ENCODE results near the gene ZNF12.

DNA sequence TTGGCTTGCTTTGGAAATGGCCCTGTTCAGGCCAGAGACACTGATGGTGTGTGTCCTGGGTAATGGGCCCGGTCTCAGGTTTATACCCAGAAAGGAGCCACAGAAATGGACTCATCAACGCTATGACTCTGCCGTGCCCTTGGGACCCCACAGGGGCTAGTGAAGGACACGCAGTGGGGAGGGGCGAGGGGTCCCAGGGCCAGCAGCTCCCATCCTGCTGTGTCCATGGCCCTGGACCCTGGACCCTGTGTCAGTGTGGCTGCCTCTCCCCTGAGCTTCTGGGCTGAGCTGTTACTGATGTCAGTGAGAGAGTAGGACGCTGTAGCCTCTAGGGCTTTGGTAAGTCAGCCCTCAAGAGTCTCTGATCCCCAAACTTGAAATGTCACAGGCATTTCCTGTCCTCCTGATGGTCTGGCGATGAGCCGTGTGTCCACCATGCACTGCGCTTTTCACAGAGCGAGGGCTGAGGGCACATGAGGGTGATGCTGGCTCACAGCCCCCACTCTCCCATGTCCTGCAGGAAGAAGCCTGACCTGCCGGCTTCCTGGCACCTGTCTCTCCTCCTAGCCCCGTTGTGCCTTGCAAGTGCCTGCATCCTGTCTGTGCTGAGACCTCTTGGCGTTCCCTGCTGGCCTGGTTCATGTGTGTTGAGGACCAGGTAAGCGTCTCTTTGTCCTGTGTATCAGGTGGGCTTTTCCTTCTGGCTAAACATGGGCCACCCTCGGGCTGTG is 65.3 kb downstream of the ZNF12 start:
- TF ChIP-seq CTCF (conservative IDR thresholded peaks at IDR 0.05; ENCODE audit: low read depth, low read length) (no peak), EZH2 (IDR thresholded peaks at IDR 0.05; ENCODE audit: low read length, unreplicated experiment) (no peak)
